Activated B cell treated with CpG ODN at 0.5 μM for 24 hours (primary cell): ENCODE measurements around the gene MEOX2. TPM values are rescaled to one million over a fixed set of nuclear protein-coding genes. Genes with fewer than 3 reads are reported as not detected.

Experiments
- ATAC-seq: fragments of 200-7000 bp; cut with Tn5 transposase; one replicate; pipeline ENCODE4 v1.10.0; 2021; ENCODE audit warnings: low read depth, mild to moderate bottlenecking, moderate library complexity
- CTCF ChIA-PET: fragments of 350-600 bp; sonication (Branson Sonifier 250); formaldehyde crosslinking; loops from one replicate; lab custom pipeline; 2021; ENCODE audit warnings: antibody characterized with exemption; lab: Charles Lee
- POLR2A ChIA-PET: fragments of 350-600 bp; sonication (Branson Sonifier 250); formaldehyde crosslinking; loops from one replicate; lab custom pipeline; 2021; ENCODE audit warnings: antibody characterized with exemption; lab: Charles Lee
- DNase-seq: peaks from one replicate; pipeline ENCODE4 v3.0.0; 2022
- H3K27ac Mint-ChIP-seq: one replicate; pipeline ENCODE4 v1.8.0; 2020; ENCODE audit warnings: mixed read lengths
- H3K27me3 Mint-ChIP-seq: one replicate; pipeline ENCODE4 v1.8.0; 2021; ENCODE audit warnings: mixed read lengths
- H3K36me3 Mint-ChIP-seq: one replicate; pipeline ENCODE4 v1.8.0; 2021; ENCODE audit warnings: low read depth, mixed read lengths
- H3K4me1 Mint-ChIP-seq: one replicate; pipeline ENCODE4 v1.8.0; 2021; ENCODE audit warnings: mixed read lengths
- H3K4me3 Mint-ChIP-seq: one replicate; pipeline ENCODE4 v1.8.0; 2020; ENCODE audit warnings: mild to moderate bottlenecking, mixed read lengths
- H3K9me3 Mint-ChIP-seq: one replicate; pipeline ENCODE4 v1.8.0; 2020; ENCODE audit warnings: mixed read lengths
- CTCF ChIP-seq: fragments of 200-600 bp; IDR thresholded peaks from one replicate; pipeline ENCODE4 v1.8.0; 2022; ENCODE audit warnings: antibody characterized with exemption, mild to moderate bottlenecking
- intact Hi-C: fragments of 100-400 bp; cut with micrococcal nuclease; formaldehyde crosslinking; loops from one replicate; pipeline ENCODE4 v1.15.1; 2024
- total RNA-seq: library from RNA; stranded (reverse); gene quantifications from 2 replicates; pipeline ENCODE4 v1.2.3, GENCODE V29; 2022

MEOX2 gene
- total RNA-seq, 1 donor from 2014 or later, result not detected

GRCh38 chr7:15719311-15719710 lies 32.8 kb upstream of the MEOX2 start:
- Mint-ChIP-seq H3K4me3 (no peak overlapping the region), H3K9me3 (no peaks in the 10 kb centered on the region), H3K4me1 (no peaks in the 10 kb centered on the region), H3K27me3 (no peaks in the 10 kb centered on the region), H3K36me3 (no peaks in the 10 kb centered on the region), H3K27ac (no peak overlapping the region)
- POLR2A ChIA-PET, result no interaction called here
- no peak for ATAC-seq
- CTCF ChIA-PET, result no interaction called here
- TF ChIP-seq CTCF, result no peak
- intact Hi-C loops, result no loop called here
- DNase-seq, result no peak

- ChIA-PET CTCF (no interaction called here), POLR2A (no interaction called here)
- no peak for TF ChIP-seq CTCF
- Mint-ChIP-seq H3K9me3 (no peaks in the 10 kb centered on the region), H3K36me3 (no peaks in the 10 kb centered on the region), H3K4me1 (no peaks in the 10 kb centered on the region), H3K4me3 (no peak overlapping the region), H3K27me3 (no peaks in the 10 kb centered on the region), H3K27ac (no peak overlapping the region)
- intact Hi-C loops, result no loop called here
- ATAC-seq, result no peak
- DNase-seq, result no peak
Observed at GRCh38 chr7:15715435-15715834, 29.0 kb upstream of the MEOX2 start.

- no peaks in the 10 kb centered on the region for H3K4me1 Mint-ChIP-seq
- ChIA-PET CTCF (no interaction called here), POLR2A (no interaction called here)
- no peaks in the 10 kb centered on the region for H3K36me3 Mint-ChIP-seq
- intact Hi-C loops, result no loop called here
- ATAC-seq, result no peak
- no peak for DNase-seq
- H3K27me3 Mint-ChIP-seq, result no peaks in the 10 kb centered on the region
- H3K9me3 Mint-ChIP-seq, result peaks cover 3% of the 10 kb centered on the region
- TF ChIP-seq CTCF, result no peak
- H3K4me3 Mint-ChIP-seq, result no peak overlapping the region
- H3K27ac Mint-ChIP-seq, result no peak overlapping the region
Observed at GRCh38 chr7:15709978-15710377, 23.5 kb upstream of the MEOX2 start.

- DNase-seq, result no peak
- intact Hi-C loops, result no loop called here
- ChIA-PET CTCF (no interaction called here), POLR2A (no interaction called here)
- no peak for ATAC-seq
- no peak overlapping the region for H3K4me3 Mint-ChIP-seq
- no peaks in the 10 kb centered on the region for H3K27me3 Mint-ChIP-seq
- no peaks in the 10 kb centered on the region for H3K4me1 Mint-ChIP-seq
- no peak overlapping the region for H3K27ac Mint-ChIP-seq
- no peak for TF ChIP-seq CTCF
- no peaks in the 10 kb centered on the region for H3K36me3 Mint-ChIP-seq
- peaks cover 3% of the 10 kb centered on the region for H3K9me3 Mint-ChIP-seq
Observed at GRCh38 chr7:15707570-15707969, 21.1 kb upstream of the MEOX2 start.

GRCh38 chr7:15703732-15704131 lies 17.2 kb upstream of the MEOX2 start:
- Mint-ChIP-seq H3K4me1 (no peaks in the 10 kb centered on the region), H3K9me3 (peaks cover 4% of the 10 kb centered on the region), H3K27me3 (no peaks in the 10 kb centered on the region), H3K4me3 (no peak overlapping the region), H3K36me3 (no peaks in the 10 kb centered on the region), H3K27ac (no peak overlapping the region)
- CTCF ChIA-PET, result no interaction called here
- DNase-seq (no peak), ATAC-seq (no peak)
- no peak for TF ChIP-seq CTCF
- intact Hi-C loops, result no loop called here
- POLR2A ChIA-PET, result no interaction called here
